NCI-H2081 (cell line): ENCODE measurements around the gene SPSB1.

ENCODE experiments used
- DNase-seq, 2 experiments: peaks; one replicate each; lab custom pipeline; 2025; lab: John Stamatoyannopoulos, UW

SPSB1 gene

GRCh38 chr1:9344426-9345200 is 51.9 kb downstream of the SPSB1 start:
- no peak for DNase-seq

DNA sequence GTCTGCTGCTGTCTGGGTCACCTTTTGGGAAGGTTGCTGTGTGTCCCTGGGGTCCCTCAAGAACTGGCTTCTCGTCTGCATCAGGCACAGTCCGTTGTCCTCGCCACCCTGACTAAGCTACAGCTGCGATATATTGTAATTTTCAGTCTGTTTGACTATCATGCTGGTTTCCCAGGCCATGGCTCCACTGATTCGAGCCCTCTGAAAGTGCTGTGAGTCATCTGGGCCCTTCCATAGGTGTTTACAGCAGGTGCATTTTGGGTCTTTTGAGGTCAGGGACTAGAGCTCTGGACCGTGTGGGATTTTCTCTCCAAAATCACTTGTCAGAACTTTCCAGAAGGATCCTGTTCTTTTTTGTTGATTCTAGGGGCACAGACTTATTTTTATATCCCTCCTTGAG is 52.8 kb downstream of the SPSB1 start:
- no peak for DNase-seq

DNA sequence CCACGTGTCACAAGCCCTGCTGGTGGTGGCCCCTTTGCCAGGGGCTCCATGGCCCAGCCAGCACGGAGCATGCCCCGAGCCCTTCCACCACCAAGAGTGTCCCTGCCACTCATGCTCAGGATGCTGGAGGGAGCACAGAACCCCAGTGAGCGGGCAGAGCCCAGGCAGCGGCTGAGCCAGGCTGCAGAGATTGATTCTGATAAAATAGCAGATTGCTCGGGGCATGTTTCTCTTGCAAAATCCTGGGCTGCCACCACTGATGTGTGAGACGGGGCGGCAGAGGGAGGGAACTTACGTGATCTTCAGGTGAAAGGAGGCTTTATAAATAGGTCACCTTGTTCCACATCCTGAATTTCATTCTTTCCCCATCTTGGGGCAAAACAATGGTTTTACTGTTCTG is 53.2 kb downstream of the SPSB1 start:
- no peak for DNase-seq

GRCh38 chr1:9346566-9346965 is 53.9 kb downstream of the SPSB1 start:
- peak; percentile 16 to 65 for DNase-seq

- no peak for DNase-seq
Measured at GRCh38 chr1:9347095-9347850, 54.6 kb downstream of the SPSB1 start.

GRCh38 chr1:9349331-9349851 is 56.7 kb downstream of the SPSB1 start:
- no peak for DNase-seq

DNA sequence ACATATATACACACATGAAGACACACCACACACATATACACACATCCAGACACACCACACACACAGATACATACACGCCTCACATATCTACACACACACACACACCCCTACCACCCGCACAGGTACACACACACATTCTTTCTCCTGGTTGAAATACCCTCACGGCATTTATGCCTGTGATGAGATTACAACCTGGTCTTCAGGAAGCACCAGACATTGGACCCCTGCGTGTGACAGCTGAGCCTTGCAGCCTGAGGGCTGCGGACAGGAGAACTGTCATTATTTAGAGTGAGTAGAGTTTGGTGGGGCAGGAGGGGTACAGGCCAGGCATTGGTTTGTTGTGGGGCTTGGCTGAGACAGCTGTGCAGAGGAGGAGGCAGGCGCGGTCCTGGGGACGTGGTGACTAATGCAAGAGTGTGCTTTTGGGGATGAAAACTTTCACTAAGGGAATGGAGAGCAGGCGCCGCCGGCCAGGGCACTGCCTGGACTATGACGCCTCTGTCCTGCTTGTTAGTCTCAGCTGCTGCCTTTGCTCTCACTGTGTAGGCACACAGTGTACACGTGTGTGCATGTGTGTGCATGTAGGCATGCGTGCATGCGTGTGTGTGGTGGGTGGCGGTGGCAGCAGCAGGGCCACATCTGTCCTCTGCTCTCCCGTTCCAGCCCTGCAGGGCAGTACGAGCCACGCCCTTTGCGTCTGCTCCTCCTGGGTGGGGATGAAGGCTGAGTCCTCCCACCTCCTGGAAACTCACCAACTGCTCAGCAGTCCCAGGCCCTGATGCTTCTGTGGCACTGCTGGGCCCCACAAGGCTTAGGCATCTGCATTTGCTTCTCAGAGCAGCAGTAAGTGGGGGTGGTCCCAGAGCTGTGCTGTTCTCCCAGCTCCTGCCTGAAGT is 57.6 kb downstream of the SPSB1 start:
- no peak for DNase-seq

DNA sequence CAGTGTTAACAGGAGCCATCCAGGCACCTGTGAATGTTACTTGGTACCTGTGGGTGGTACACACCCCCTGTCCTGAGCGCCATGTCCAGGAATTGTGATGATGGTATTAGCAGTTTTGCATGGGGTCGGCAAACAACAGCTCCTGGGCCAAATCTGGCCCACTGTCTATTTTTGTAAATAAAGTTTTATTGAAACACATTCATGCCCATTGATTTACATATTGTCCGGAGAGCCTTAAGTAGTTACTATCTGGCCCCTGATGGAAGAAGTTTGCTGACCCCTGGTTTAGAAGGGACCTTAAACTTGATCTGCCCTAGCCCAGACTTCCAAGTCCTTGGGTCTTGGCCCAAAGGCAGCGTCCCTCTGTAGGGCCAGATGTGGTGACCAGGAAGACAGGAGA is 58.3 kb downstream of the SPSB1 start:
- DNase-seq: no peak

DNA sequence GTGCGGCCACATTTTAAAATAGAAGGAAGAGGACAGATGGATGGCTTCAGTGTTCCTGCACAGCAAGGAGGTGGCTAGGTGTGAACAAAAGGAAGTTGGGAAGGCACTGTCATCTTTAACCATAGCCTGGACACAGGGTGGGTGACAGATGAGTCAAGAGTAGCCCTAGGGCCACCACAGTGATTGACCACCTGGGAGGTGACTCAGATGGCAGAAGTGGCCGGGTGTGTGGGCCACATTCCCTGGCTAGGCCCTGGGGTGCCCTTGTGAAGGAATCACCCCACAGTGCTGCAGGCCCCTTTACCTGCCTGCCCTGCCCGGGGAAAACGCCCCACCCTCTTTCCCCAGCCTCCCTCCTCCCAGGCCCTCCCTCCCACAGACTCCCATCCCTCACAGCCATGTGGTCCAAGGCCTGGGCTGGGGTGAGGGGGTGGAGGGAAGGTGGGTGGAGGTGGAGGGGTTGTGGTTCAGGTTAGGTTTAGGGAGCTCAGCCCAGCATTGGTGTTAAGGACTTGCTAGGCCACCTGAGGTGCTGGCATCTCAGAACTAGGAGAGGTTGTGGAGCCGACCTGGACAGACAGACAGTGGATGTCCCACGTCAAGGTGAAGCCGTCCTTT is 59.1 kb downstream of the SPSB1 start:
- no peak for DNase-seq

DNA sequence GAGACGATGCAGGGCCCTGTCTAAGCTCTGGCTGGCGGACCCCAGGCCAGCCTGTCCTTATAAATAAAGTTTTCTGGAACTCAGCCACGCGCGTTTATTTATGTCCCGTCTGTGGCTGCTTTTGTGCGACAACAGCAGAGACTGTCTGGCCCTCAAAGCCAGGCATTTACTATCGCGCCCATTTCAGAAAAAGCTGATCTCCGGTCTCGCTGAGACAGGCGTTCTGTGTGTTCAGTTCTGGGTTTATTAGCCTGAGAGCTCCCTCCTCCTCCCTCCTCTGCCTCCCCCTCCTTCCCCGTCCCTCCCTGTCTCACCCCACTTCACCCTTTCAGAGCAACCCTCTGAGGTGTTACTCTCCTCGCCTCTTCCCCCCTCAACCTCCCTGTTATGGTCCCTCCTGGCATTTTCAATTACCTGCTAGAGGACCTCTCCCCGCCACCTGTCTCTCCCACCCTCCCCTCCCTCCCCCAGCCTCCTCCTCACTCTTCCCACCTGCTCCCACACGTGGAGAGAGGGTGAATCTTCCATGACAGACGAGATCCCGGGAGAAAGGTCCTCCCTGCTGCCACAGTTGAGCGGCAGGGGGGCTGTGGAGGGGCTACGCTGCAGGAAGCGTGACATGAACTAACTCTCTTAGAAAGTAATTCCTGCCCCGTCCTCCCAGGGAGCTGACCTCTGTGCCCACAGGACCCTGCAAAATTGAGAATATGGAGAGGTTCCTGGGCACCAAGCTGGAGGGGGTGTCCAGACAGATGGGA is 59.9 kb downstream of the SPSB1 start:
- no peak for DNase-seq

- no peak for DNase-seq
Measured at GRCh38 chr1:9355503-9355902, 62.8 kb downstream of the SPSB1 start.

DNA sequence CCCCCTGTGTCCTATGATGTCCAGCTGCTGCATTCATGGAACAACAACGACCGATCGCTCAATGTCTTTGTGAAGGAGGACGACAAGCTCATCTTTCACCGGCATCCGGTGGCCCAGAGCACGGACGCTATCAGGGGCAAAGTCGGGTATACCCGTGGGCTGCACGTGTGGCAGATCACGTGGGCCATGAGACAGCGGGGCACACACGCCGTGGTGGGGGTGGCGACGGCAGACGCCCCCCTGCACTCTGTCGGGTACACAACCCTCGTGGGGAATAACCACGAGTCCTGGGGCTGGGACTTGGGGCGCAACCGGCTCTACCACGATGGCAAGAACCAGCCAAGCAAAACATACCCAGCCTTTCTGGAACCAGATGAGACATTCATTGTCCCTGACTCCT is 63.3 kb downstream of the SPSB1 start:
- DNase-seq: no peak

GRCh38 chr1:9356829-9357466 is 64.3 kb downstream of the SPSB1 start:
- no peak for DNase-seq

- no peak for DNase-seq
Measured at GRCh38 chr1:9357958-9358357, 65.3 kb downstream of the SPSB1 start.

DNA sequence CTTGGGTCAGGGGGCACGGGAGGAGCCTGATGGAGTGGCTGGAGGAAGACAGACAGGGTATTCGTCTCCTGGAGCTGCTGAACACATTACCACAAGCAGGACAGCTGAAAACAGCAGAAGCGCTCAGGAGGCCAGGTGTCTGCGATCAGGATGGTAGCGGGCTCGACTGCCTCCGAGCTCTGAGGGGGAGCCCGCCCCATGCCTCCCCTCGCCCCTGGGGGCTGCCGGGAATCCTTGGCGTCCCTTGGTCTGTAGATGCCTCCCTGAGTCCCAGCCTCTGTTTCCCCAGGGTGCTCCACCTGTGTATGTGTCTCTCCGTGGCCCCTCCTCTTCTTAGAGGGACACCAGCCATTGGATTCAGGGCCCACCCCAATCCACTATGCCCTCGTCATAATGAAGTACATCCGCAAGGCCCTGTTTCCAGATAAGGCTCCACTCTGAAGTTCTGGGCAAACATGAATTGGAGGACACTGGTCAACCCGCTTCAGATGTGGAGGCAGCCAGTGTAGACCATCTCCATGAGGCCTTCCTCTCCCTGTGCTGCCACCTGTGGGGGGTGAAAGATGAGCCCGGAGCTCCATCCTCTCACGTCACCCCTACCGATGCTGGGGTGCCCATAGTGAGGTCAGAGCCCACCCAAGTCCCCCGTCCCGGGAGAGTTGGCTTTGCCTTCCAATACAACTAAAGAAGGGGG is 67.8 kb downstream of the SPSB1 start:
- no peak for DNase-seq

- DNase-seq: no peak
Measured at GRCh38 chr1:9361630-9362260, 69.1 kb downstream of the SPSB1 start.

- DNase-seq: no peak
Measured at GRCh38 chr1:9362488-9362887, 69.8 kb downstream of the SPSB1 start.

DNA sequence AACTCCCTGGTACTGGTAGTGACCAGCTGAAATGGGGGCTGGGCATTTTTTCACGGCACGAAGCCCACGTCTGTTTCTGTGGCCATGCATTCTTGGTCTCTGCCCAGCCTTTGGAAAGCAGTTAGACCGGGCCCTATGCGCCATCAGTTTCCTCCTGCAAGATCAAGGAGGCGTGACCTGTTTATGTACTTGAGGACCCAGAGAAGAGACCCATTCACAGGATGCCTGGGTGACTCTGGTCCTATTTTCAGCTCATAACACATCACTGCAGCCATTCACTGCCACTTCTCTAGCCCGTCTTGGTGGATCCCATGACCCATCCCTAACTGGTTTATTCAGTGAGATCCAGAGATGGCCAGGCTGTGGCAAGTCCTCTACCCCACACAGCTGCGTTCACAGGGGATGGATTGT is 70.4 kb downstream of the SPSB1 start:
- no peak for DNase-seq

GRCh38 chr1:9366298-9366697 is 73.6 kb downstream of the SPSB1 start:
- DNase-seq: no peak
